ENCODE results near the gene HAP1.

GRCh38 chr17:41740506-41740905 is 6.1 kb upstream of the HAP1 start:
- TF ChIP-seq, protein P1, sequence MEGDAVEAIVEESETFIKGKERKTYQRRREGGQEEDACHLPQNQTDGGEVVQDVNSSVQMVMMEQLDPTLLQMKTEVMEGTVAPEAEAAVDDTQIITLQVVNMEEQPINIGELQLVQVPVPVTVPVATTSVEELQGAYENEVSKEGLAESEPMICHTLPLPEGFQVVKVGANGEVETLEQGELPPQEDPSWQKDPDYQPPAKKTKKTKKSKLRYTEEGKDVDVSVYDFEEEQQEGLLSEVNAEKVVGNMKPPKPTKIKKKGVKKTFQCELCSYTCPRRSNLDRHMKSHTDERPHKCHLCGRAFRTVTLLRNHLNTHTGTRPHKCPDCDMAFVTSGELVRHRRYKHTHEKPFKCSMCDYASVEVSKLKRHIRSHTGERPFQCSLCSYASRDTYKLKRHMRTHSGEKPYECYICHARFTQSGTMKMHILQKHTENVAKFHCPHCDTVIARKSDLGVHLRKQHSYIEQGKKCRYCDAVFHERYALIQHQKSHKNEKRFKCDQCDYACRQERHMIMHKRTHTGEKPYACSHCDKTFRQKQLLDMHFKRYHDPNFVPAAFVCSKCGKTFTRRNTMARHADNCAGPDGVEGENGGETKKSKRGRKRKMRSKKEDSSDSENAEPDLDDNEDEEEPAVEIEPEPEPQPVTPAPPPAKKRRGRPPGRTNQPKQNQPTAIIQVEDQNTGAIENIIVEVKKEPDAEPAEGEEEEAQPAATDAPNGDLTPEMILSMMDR (IDR thresholded peaks at IDR 0.05), result no peak
- TF ChIP-seq POLR2A (IDR thresholded peaks at IDR 0.05), result no peak
